Activated CD8-positive, alpha-beta memory T cell treated with anti-CD3 and anti-CD28 coated beads, Interleukin-2, amount 50 U/mL, for 1 hour (primary cell): ENCODE data around the gene OR5AU1.
"Not testable (repeated sequence)": the region's sequence is repeated elsewhere in the genome, so short reads cannot be mapped to it uniquely, and the experiment has no call there.

Experiments used
- DNase-seq: peaks from one replicate; pipeline ENCODE4 v3.0.0-alpha.2; 2020; ENCODE audit errors: extremely low read depth

OR5AU1 gene

DNA sequence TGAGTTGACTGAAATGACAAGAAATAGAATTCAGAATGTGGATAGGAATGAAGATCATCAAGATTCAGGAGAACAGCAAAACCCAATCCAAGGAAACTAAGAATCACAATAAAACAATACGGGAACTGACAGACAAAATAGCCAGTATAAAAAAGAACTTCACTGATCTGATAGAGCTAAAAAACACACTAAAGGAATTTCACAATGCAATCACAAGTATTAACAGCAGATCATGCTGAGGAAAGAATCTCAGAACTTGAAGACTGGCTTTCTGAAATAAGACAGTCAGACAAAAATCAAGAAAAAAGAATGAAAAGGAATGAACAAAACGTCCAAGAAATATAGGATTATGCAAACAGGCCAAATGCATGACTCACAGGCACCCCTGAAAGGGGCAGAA lies 15.3 kb upstream of the OR5AU1 start:
- no peak for DNase-seq

DNA sequence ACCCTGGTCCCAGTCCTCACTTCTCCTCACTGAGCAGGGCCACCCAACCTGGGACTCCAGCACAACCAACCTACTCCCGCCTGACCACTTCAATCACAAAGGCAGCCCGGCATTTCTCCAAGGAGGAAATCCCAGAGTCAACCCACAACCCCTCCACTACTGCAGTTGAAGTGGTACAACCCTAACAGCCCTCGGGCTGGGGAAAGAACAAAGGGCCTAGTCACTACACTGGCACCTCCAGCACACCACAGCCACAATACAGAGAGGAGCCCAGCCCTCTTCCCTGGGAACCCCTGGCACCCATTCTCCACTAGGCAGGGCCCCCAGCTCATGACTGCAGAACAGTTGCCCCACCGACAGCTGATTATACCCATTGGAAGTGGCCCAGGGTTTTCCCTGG lies 13.7 kb upstream of the OR5AU1 start:
- DNase-seq: no peak

DNA sequence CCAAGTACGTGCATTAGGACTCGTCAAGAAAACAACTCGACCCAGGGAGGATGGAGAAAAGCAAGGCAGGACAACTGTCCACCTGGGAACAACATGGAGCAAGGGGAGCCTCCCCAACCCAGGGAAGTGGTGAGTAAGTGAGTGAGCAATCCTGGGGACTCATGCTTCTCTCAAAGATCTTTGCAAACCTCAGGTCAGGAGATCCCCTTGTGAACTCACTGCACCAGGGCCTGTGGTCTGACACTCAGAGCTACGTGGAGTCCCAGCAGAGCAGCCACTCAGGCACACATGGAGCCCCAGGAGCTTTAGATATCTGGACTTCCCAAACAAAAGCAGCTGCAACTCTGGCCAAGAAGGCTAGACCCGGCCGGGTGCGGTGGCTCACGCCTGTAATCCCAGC lies 12.2 kb upstream of the OR5AU1 start:
- DNase-seq: no peak

DNA sequence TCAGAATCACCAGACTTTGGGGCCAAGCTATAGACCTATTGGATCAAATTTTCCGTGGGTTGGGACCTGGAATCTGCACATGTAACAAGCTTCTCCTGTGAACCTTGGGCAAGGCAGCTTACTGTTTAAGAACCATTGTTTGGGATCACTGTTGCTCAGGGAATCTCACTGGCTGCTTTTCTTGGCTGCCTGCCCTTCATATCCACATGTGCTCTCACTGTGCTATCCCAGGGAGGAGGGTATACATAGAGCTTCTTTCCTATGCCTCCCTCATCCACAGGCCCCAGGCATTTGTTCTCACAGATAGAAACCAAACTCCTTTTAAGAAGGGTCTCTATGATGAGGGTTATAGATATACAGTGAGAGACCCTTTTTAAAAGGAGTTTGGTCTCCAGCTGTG lies 9.8 kb upstream of the OR5AU1 start:
- DNase-seq: not testable (repeated sequence)

DNA sequence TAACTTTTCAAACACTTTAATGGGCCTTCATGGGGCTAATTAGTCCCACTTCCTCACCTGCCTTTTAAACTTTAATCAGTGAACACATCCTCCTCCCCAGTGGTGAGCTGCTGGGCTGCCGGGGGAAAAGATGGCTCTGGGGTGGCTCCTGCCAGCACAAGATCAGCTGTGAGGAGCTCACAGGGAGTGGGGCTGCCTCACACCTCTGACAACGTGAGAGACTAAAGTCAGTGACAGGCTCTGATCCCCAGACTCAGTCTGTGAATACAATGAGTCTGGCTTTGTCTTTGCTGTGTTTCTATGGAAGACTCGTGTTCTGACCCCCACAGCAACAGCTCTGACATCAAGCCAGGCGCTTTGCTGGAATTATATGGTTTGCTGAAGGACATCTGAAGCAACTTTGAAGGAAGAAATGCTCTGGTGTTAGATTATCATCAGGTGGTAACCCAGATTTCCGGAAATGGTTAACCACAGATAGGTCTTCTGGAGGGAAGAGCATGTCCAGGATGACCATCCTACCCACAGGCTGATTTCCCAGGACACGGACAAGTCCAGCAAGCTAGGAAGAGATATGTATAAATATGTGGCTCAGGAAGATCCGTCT lies 9.2 kb upstream of the OR5AU1 start:
- DNase-seq: not testable (repeated sequence)

DNA sequence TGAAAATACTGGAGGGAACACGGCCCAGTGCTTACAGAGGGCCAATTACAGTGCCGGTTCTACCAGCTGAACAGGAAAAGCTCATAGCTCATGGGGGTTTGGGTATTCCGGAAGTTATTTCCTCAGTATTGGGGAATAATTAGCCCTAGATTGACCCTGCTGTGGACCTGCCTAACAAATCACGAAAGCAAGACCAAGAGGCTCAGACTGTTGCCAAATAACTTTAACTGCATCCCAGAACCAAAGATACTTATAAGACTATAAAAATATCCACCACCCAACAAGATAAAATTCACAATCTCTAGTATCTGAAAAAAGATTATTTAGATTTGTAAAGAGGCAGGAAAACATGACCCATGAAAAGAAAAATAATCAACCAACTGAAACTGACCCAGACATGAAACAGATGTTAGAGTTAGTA lies 8.0 kb upstream of the OR5AU1 start:
- no peak for DNase-seq

DNA sequence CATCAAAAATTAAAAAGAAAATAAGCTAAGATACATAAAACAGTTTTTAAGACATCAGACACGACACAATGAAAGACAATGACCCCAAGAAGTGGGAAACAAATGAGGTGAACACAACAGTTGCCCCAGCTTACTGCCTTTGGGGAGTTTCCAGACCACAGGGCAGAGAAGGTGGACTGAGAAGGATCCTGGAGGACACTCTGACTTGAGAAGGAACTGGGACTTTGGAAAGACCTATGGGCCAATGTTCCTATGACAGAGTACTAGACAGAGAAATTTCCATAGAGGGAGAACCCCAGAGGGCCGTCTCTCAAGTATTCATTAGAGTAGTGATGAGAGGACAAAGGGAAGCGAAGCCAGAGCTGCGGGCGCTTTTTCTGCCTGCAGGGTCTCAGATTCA lies 6.2 kb upstream of the OR5AU1 start:
- DNase-seq: no peak

DNA sequence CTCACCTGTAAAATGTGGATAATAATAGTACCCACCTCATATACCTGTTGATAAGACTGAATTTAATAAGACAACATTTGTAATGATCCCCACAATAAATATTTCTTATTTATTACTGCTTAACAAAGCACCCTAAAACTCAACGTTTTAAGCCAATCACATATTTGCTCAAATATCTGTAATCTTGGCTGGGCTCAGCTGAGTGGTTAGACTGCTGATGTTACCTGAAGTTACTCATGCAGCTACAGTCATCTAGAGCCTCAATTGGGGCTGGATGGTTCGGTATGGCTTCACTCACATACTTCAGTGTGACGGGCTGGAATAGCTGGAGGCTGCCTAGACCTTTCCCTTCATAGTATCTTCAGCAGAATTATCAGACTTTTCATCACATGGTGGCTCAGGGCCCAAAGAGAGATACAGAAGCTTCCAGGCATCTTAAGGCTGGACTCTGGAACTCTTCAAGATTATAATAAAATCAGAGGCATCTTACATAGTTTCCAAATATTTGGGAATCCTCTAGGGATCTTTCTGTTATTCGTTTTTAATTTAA lies 4.3 kb upstream of the OR5AU1 start:
- no peak for DNase-seq

DNA sequence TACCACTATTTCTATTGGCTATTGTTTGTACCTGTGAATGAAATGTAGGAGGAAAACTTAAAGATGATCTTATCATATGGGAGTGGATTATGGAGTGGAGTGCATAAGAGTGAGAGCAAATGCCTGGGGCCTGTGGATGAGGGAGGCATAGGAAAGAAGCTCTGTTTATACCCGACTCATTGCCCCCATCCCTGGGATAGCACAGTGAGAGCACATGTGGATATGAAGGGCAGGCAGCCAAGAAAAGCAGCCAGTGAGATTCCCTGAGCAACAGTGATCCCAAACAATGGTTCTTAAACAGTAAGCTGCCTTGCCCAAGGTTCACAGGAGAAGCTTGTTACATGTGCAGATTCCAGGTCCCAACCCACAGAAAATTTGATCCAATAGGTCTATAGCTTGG lies 2.3 kb upstream of the OR5AU1 start:
- not testable (repeated sequence) for DNase-seq

DNA sequence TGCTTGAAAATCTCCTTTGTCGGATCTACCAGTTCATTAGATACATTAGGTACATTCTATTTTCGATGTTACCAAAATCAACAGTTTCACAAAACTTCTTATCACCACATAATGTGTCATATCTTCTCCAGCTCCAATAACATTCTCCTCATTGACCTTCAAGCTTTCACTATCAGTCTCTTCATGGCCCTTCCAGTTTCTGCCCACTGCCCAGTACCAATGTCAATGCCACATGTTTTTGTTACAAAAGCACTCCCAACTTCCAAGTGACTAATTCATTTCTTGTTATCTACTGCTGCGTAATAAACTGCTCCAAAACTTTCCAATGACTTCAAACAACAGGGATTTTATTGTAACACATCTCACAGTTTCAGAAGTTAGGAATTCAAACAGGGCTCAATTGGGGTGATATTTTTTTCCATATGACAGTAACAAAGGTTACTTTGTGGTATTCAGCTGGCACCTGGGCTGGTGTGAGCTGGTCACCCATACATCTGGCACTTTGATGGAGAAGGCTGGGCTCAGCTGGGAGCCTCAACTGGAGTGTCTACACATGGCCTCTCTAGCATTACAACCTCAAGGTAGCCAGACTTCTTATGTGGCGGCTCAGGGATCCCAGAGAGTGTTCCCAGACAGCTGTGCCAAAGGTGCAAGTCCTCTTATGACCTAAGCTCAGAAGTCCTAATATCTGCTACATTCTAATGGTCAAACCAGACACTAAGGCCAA lies 6.1 kb downstream of the OR5AU1 start:
- DNase-seq: no peak

DNA sequence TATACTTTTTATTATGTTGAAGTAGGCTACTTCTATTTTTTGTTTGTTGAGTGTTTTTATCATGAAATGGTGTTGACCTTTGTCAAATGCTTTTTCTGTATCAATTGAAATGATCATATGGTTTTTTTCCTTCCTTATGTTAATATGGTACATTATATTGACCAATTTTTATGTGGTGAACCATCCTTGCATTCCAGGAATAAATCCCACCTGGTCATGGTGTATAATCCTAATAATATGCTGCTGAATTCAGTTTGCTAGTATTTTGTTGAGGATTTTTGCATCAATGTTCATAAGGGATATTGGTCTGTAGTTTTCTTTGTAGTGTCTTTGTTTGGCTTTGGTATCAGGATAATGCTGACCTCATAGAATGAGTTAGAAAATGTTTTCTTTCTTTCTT lies 10.4 kb downstream of the OR5AU1 start:
- DNase-seq: no peak

DNA sequence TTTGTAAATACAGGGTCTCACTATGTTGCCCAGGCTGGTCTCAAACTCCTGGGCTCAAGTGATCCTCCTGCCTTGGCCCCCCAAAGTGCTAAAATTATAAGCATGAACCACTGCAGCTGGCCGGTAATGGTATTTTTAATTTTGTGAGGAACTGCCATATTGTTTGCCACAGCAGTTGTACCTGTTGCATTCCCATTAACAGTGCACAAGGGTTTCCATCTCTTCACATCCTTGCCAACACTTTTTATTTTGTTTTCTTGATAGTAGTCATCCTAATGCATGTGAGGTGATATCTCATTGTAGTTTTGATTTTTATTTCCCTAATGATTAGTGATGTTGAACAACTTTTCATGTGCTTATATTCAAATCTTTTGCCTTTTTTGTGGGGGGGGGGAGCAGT lies 13.5 kb downstream of the OR5AU1 start:
- no peak for DNase-seq

DNA sequence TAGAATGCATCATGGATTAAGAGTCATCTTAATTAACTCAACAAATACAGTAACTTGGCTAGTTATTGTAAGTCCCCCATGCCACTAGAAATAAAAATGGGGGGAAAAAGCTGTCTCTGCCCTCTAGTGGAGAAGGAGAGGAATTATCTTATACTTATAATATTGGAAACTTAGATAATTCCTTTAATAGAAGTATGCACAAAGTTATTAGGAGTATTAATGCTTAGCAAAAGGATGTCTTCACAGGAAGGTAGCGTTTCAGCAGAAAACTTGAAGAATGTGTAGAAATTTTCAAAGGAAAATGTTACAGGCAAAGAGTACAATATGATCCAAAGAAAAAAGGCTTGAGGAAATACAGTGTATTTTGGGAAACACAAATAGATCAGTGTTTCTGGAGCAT lies 19.8 kb downstream of the OR5AU1 start:
- no peak for DNase-seq

DNA sequence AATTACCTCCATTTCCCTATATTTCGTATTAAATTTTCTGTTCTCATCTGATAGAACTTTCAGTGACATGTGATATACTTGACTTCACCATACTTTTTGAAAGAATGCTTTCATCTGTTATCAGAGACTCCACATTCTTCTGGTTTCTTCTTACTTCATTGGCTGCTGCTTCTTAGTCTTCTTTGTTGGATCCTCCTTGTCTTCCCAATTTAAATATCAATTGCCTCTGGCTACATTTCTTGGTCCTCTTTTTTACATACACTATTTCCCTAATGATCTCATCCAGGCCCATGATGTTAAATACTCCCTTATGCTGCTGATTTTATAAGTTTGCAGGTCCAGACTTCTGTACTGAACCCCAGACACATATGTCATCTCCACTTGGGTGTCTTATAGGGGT lies 22.0 kb downstream of the OR5AU1 start:
- DNase-seq: no peak

DNA sequence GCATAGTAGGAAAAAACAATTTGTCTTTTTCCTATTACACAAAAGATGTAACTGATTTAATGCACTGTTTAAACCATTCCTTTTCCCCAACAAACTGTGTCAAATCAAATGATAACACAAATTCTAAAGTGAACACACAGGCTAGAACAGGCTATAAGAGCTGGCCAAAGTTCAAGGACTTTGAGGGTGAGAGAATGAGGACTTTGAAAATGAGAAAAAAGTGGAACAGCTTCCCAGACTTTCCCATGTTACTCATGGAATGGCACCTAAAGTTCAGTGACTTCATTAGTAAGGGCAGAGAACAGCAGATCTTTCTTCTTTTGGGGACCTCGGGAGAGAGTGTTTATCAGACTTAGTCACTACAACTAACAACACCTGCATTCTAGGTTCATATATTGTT lies 32.4 kb downstream of the OR5AU1 start:
- DNase-seq: no peak

DNA sequence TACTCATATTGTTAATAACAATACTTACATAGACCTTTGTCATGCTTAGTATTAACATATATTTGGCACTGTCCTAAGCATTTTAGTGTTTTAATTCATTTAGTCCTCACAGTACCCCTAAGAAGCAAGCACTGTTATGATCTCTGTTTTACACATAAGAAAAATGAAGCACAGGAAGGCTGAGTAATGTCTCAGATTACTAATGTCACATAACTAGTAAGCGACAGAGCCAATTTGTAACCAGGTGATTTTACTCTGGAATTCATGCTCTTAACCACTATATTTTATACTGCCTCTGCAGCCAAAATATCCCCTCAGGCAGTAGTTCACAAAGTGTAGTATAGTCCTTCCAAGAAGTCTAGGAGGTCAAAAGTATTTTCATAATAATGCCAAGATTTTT lies 34.7 kb downstream of the OR5AU1 start:
- no peak for DNase-seq

DNA sequence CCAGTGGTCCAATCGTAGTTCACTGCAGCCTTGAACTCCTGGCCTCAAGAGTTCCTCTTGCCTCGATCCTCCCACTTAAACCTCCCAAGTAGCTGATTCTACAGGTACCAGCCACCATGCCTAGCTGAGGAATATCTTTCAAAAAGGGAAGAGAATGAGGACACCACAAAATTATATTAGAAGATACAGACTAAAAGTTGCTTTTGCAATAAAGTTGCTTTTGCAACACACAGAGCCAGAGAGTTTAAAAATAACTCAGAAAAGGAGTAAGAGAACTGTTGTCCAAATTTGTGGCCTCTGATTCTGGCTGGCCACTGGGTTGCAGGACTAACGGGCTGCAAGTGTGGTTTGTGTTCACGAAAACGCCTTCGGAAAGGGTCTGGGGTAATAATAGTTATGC lies 35.2 kb downstream of the OR5AU1 start:
- no peak for DNase-seq

DNA sequence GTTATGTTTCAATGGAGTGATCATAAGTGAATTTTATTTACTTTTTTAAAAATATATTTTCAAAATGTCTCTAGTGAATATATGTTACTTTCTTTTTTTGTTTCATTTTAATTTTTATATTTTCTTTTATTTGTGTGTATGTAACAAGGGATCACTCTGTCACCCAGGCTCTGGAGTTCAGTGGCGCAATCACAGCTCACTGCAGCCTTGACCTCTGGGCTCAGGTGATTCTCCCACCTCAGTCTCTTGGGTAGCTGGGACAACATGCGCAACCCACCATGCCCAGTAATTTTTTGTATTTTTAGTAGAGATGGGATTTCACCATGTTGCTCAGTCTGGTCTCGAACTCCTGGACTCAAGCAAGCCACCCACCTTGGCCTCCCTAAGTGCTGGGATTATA lies 36.9 kb downstream of the OR5AU1 start:
- DNase-seq: no peak

DNA sequence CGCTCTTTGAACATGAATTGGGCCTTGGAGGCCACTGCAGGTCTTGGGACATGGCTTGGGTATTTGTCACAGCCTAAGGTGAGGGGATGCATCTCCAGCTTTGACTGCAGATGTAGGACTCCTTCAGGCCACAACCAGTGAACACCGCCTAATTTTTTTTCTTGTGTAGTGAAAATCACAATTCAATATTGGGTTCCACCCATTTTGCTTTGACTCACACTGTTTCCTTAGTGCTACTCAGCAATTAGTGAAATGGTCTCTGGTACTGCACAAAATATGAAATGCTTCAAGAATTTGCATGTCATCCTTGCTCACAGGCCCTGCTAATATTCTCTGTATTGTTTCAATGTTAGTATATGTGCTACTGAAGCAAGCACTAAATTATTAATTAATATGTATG lies 42.5 kb downstream of the OR5AU1 start:
- no peak for DNase-seq

DNA sequence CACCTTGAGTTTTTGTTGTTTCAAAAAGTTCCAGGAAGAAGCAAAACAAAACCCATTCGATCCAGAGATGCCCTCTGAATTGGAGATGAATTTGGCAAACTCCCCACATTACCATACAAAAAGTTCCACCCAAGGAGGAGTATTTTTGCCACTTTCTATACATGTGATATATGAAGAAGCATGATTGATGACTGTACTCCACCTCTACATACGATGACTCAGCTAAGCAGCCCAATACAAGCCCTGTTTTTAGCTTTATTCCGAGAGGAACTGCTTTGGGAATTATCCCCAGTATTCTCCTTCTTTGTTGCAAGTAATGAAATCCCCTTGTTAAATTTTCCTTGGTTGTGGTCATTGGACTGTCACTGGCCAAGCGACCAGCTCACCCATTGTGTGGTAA lies 43.6 kb downstream of the OR5AU1 start:
- DNase-seq: no peak

DNA sequence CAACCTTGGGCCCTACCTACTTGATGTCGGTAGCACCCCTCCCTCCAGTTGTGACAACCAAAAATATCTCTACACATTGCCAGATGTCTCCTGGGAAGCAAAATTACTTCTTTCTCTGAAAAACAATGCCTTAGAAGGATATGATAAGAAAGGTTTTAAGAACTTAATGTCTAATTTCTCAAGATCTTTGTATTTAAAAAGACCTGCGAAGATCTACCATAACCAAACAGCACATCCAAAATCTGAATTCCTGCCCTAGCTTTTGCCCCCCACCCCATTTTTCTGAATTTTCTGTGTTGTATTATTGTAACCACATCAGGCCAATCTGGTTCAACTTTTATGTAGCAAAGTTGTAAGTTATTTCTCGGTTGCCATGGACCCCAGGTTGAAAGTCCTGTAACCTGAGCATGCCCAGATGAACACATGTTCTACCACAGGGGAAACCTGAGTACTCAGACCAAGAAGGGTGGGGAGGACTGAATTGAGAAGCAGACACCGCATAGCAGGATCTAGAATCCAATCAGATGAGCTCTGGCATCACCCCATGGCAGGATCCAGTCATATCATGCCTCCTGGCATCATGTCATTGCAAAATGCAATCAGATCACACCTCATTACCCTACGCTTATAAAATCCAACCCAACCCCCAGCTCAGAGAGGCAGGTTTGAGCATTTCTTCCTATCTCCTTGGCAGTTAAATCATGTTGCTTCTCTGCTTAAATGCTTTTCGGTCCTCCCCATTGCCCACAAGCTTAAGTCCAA lies 46.3 kb downstream of the OR5AU1 start:
- no peak for DNase-seq

DNA sequence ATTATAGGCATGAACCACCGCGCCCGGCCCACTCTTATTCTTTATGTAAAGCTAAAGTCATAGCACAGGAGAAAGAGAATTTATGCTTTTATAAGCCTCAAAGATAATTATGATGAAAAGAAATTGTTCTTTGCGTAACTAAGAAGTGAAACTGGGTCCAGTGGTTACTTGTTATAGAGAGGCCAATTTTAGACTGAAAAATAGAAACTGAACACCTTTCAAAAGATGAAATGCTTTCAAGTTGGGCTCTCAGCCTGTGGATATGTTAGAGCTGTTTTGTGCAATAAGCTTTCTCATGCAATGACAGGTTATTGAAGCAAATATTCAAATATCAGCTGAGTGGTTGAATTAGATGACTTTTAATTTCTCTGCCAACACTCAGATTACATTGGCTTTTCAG lies 47.1 kb downstream of the OR5AU1 start:
- no peak for DNase-seq

DNA sequence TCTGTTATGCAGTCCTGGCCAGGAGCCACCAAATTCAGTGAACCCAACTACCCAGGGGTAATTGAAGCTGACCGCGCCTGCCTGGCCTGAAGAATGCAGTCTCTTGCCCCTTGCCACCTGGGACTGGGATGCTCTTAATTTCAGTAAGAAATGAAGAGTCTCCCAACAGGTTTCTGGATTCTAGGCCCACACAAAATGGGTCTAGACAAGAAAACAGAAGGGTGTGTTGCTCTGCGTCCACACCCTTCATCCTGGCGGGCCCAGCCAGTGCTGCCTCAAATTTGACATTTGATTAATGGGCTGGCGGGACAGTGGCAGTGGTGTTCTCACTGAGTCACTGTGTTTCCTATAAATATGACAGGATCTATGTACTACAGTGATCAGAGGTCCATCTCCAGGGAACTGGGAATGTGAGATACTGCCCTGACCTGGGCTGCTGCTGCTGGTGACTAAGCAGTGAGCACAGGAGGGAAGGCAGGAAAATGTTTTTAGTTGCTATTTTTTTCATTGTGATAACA lies 48.5 kb downstream of the OR5AU1 start:
- DNase-seq: no peak
